ENCODE data around the gene TEX51. TPM values are rescaled to one million over a fixed set of nuclear protein-coding genes. Genes with fewer than 3 reads are reported as not detected.

TEX51 gene
- total RNA-seq, 1 experiment from 2014 or later: not detected

- no peak for DNase-seq
- Histone ChIP-seq H3K9me3 (no peaks in the 10 kb centered on the region; the same call in 1 of the 2 replicates), H3K27me3 (0 out of 2 replicates have a peak, but pooled peaks cover 2% of the 10 kb centered on the region), H3K36me3 (no peaks in the 10 kb centered on the region), H3K4me3 (no peak overlapping the region)
Observed at GRCh38 chr2:126949775-126950174, 51.1 kb downstream of the TEX51 start.

- Histone ChIP-seq H3K27me3 (0 out of 2 replicates have a peak, but pooled peaks cover 2% of the 10 kb centered on the region), H3K4me3 (no peak overlapping the region), H3K9me3 (no peaks in the 10 kb centered on the region), H3K36me3 (no peaks in the 10 kb centered on the region)
- no peak for DNase-seq
Observed at GRCh38 chr2:126950504-126950903, 51.8 kb downstream of the TEX51 start.

Other genes with a start within 250 kb of the TEX51 start
- gene GYPC, start 242.7 kb upstream of the TEX51 start, total RNA-seq (2014; rRNA removed; shearing (Covaris generic); ENCODE audit: low replicate concordance): 49.1 and 118 TPM in 2 replicates
- 33.7 and 50.8 TPM in 2 replicates for gene BIN1, start 208.3 kb downstream of the TEX51 start, total RNA-seq (2014; rRNA removed; shearing (Covaris generic); ENCODE audit: low replicate concordance)

All from MG63 (cell line).